Measurements from ENCODE around the gene PRR15. TPM values are rescaled to one million over a fixed set of nuclear protein-coding genes. Genes with fewer than 3 reads are reported as not detected.

The PRR15 gene
- total and polyA plus RNA-seq, 9 donors = 2.0 to 19.8 (median 8.0) TPM

- Histone ChIP-seq H3K27ac (no peak overlapping the region), H3K36me3 (no peaks in the 10 kb centered on the region), H3K4me3 (no peak overlapping the region), H3K27me3 (no peaks in the 10 kb centered on the region), H3K9me3 (no peaks in the 10 kb centered on the region), H3K4me1 (ENCODE audit: insufficient read depth) (no peaks in the 10 kb centered on the region)
- no peak for DNase-seq
- no peak for TF ChIP-seq EP300 (IDR thresholded peaks at IDR 0.05)
- TF ChIP-seq CTCF (IDR thresholded peaks at IDR 0.05) = no peak
- TF ChIP-seq POLR2A (IDR thresholded peaks at IDR 0.05) = no peak
- 89 to 91% (median 90%) methylated on average over 4 of the region's 4 CpGs for WGBS, 3 donors
- intact Hi-C loops (cut with DNase I) = no loop called here
Measured at GRCh38 chr7:29611941-29612544, 48.4 kb downstream of the PRR15 start.

DNA sequence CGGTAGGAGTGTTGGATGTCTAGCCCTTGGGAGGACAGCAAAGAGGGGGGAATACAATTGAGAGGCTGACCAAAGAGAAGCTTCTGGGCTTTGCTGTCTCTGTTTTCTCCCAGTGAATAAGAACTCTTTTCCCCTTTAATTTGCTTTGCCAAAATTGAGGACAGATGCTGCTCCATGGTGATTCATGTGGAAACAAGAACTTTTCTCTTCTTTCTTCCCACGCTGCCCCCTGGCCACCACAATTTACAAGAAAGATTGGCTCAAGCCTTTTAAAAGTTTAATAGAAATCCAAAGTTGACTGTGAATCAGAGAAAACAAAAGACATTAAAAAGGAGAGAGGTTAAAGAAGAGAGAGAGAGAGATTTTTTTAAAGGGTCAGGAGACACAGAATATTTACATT is 49.0 kb downstream of the PRR15 start:
- no peaks in the 10 kb centered on the region for H3K9me3 ChIP-seq
- WGBS, 3 donors = 60 to 72% (median 63%) methylated on average over 2 of the region's 2 CpGs
- no peak for TF ChIP-seq CTCF (IDR thresholded peaks at IDR 0.05)
- TF ChIP-seq EP300 (IDR thresholded peaks at IDR 0.05) = no peak
- TF ChIP-seq POLR2A (IDR thresholded peaks at IDR 0.05) = no peak

DNA sequence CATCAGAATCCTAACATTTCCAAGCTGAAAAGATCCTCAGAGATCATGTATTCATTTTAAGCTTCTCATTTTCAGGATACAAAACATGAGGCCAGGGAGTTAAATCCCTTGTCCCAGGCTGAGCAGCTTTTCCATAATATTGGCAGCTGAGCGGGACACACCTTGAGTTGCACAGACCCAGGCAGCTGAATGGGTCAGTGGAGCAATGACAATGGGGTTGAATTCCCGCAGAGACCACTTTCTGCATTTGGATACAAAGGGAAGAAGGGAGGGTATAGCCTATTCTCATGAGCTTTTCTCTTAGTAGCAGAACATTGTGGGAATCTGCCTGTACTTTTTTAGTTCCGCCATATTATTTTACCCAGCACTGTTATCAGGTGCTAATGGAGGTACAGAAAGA is 49.5 kb downstream of the PRR15 start:
- no peak for DNase-seq
- Histone ChIP-seq H3K9me3 (no peaks in the 10 kb centered on the region), H3K27me3 (no peaks in the 10 kb centered on the region), H3K4me3 (no peak overlapping the region), H3K27ac (no peak overlapping the region), H3K4me1 (ENCODE audit: insufficient read depth) (no peaks in the 10 kb centered on the region), H3K36me3 (no peaks in the 10 kb centered on the region)
- 94 to 97% (median 94%) methylated on average over 3 of the region's 3 CpGs for WGBS, 3 donors
- intact Hi-C loops (cut with DNase I) = no loop called here
- TF ChIP-seq POLR2A (IDR thresholded peaks at IDR 0.05) (no peak), CTCF (IDR thresholded peaks at IDR 0.05) (no peak), EP300 (IDR thresholded peaks at IDR 0.05) (no peak)

More for the DNA sequence above, 49.0 kb downstream of the PRR15 start:
- Histone ChIP-seq H3K4me1 (ENCODE audit: insufficient read depth) (no peaks in the 10 kb centered on the region), H3K27ac (no peak overlapping the region), H3K36me3 (no peaks in the 10 kb centered on the region), H3K4me3 (no peak overlapping the region), H3K27me3 (no peaks in the 10 kb centered on the region)
- intact Hi-C loops (cut with DNase I) = no loop called here
- DNase-seq = no peak

DNA sequence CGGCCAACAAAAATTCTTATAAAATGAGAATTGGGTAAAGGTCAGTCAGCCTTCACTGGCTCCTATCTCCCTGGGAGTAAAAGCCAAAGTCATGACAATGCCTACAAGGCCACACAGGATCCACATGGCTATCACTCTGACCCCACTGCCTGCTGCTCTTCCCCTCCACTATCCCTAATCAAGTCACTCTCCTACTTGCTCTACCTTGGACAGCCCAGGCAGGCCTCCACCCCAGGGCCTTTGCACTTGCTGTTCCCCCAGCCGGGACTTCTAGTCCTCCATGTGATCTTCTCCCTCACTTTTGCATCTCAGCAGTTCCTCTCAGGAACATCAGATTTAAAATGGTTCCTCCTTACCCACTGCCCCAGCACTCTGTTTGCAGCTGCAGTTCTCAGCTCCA is 50.6 kb downstream of the PRR15 start:
- WGBS, 3 donors = 74 to 88% (median 86%) methylated on average over 2 of the region's 2 CpGs
- intact Hi-C loops (cut with DNase I) = no loop called here
- Histone ChIP-seq H3K4me3 (no peak overlapping the region), H3K4me1 (ENCODE audit: insufficient read depth) (no peaks in the 10 kb centered on the region), H3K27me3 (no peaks in the 10 kb centered on the region), H3K36me3 (no peaks in the 10 kb centered on the region), H3K27ac (no peak overlapping the region), H3K9me3 (no peaks in the 10 kb centered on the region)
- no peak for DNase-seq
- TF ChIP-seq CTCF (IDR thresholded peaks at IDR 0.05) (no peak), EP300 (IDR thresholded peaks at IDR 0.05) (no peak), POLR2A (IDR thresholded peaks at IDR 0.05) (no peak)

Other genes starting within 250 kb of the PRR15 start
- 100 to 1,000 TPM in 2 of 7 donors, 10 to 100 TPM in 5; 15.3 to 122 (median 49.8) TPM for gene WIPF3, start 242.7 kb downstream of the PRR15 start, total RNA-seq
- 10 to 100 TPM; 53.3 to 59.9 TPM for gene WIPF3, start 242.7 kb downstream of the PRR15 start, polyA plus RNA-seq